Ishikawa (cell line): ENCODE measurements around the gene DLG3.
A peak's percentile ranks its signal among the peaks of the same experiment; 100 is the strongest.

ENCODE experiments used
- CEBPB ChIP-seq: IDR thresholded peaks from 2 replicates; pipeline ENCODE4 v1.6.1; 2012
- CREB1 ChIP-seq: IDR thresholded peaks from 2 replicates; pipeline ENCODE4 v1.6.1; 2012; ENCODE audit warnings: low read depth
- EGR1 ChIP-seq: IDR thresholded peaks from 2 replicates; pipeline ENCODE4 v1.6.1; 2012
- EP300 ChIP-seq: IDR thresholded peaks from 2 replicates; pipeline ENCODE4 v1.6.1; 2012; ENCODE audit warnings: borderline replicate concordance
- FOXM1 ChIP-seq: IDR thresholded peaks from 2 replicates; pipeline ENCODE4 v1.6.1; 2012; ENCODE audit warnings: low read depth, borderline replicate concordance
- MAX ChIP-seq: IDR thresholded peaks from 2 replicates; pipeline ENCODE4 v1.6.1; 2012
- NFIC ChIP-seq: IDR thresholded peaks from 2 replicates; pipeline ENCODE4 v1.6.1; 2012
- RAD21 ChIP-seq: IDR thresholded peaks from 2 replicates; pipeline ENCODE4 v1.6.1; 2012; ENCODE audit warnings: low read depth
- REST ChIP-seq: IDR thresholded peaks from 2 replicates; pipeline ENCODE4 v1.6.1; 2012; ENCODE audit warnings: low read depth, mild to moderate bottlenecking
- TAF1 ChIP-seq: IDR thresholded peaks from 2 replicates; pipeline ENCODE4 v1.6.1; 2012; ENCODE audit warnings: low read depth, mild to moderate bottlenecking
- TCF12 ChIP-seq: IDR thresholded peaks from 2 replicates; pipeline ENCODE4 v1.6.1; 2012; ENCODE audit warnings: low read depth
- USF1 ChIP-seq: IDR thresholded peaks from 2 replicates; pipeline ENCODE4 v1.6.1; 2012
- ZBTB7A ChIP-seq: IDR thresholded peaks from 2 replicates; pipeline ENCODE4 v1.6.1; 2012; ENCODE audit warnings: low read depth

The DLG3 gene

GRCh38 chrX:70466968-70467367 is 22.3 kb downstream of the DLG3 start:
- TF ChIP-seq USF1 (no peak), MAX (no peak), EP300 (no peak), REST (no peak), ZBTB7A (no peak), EGR1 (no peak), RAD21 (no peak), NFIC (no peak), CEBPB (no peak)

GRCh38 chrX:70468709-70469108 is 24.1 kb downstream of the DLG3 start:
- TF ChIP-seq CEBPB (no peak), TCF12 (no peak)

- TF ChIP-seq MAX (no peak), TCF12 (no peak), EP300 (no peak), TAF1 (no peak), REST (no peak), USF1 (no peak), CREB1 (no peak), CEBPB (no peak)
Observed at GRCh38 chrX:70470850-70471289, 26.2 kb downstream of the DLG3 start.

- TF ChIP-seq TCF12, result no peak
- TF ChIP-seq MAX, result no peak
- TF ChIP-seq REST, result no peak
- TF ChIP-seq CEBPB, result no peak
- TF ChIP-seq TAF1, result no peak
- TF ChIP-seq FOXM1, result no peak
- TF ChIP-seq CREB1, result no peak
Observed at GRCh38 chrX:70476166-70476933, 31.7 kb downstream of the DLG3 start.

GRCh38 chrX:70476934-70477733 is 32.5 kb downstream of the DLG3 start:
- peak; percentile 25; the same call in 1 of the 2 replicates for TF ChIP-seq NFIC
- TF ChIP-seq TCF12, result no peak
